Astrocyte (in vitro differentiated cells and primary cell): ENCODE measurements around the gene FUT1. TPM values are rescaled to one million over a fixed set of nuclear protein-coding genes. Genes with fewer than 3 reads are reported as not detected.

Experiments
- DNase-seq: peaks from one replicate; pipeline ENCODE4 v3.0.0-alpha.2; 2010; ENCODE audit warnings: low read depth
- FAIRE-seq: peaks from 2 replicates; lab custom pipeline; 2011; peaks lifted over from hg19 to GRCh38; lab: Jason Lieb, UNC
- H2AFZ ChIP-seq: 2 replicates; pipeline ENCODE4 v1.6.0; 2012; ENCODE audit warnings: low read depth, low read length, inconsistent platforms
- H3K27ac ChIP-seq: 2 replicates; pipeline ENCODE4 v1.5.1; 2011; ENCODE audit warnings: low read depth, low read length, inconsistent platforms
- H3K27me3 ChIP-seq: 2 replicates; pipeline ENCODE4 v1.6.0; 2011; ENCODE audit warnings: low read length, inconsistent platforms; ENCODE audit not compliant: insufficient read depth
- H3K36me3 ChIP-seq: 2 replicates; pipeline ENCODE4 v1.5.1; 2011; ENCODE audit warnings: low read length, inconsistent platforms; ENCODE audit not compliant: insufficient read depth
- H3K4me1 ChIP-seq: 2 replicates; pipeline ENCODE4 v1.5.1; 2011; ENCODE audit warnings: low read length, inconsistent platforms; ENCODE audit not compliant: insufficient read depth
- H3K4me2 ChIP-seq: 2 replicates; pipeline ENCODE4 v1.6.0; 2012; ENCODE audit warnings: low read length, inconsistent platforms
- H3K4me3 ChIP-seq: 2 replicates; pipeline ENCODE4 v1.5.1; 2011; ENCODE audit warnings: low read depth, mild to moderate bottlenecking, low read length, inconsistent platforms; ENCODE audit not compliant: insufficient read depth
- H3K79me2 ChIP-seq: 2 replicates; pipeline ENCODE4 v1.6.0; 2012; ENCODE audit warnings: mild to moderate bottlenecking, low read length, inconsistent platforms; ENCODE audit not compliant: insufficient read depth
- H3K9ac ChIP-seq: 2 replicates; pipeline ENCODE4 v1.6.0; 2012; ENCODE audit warnings: mild to moderate bottlenecking, low read length, inconsistent platforms
- H3K9me3 ChIP-seq: 2 replicates; pipeline ENCODE4 v1.5.1; 2012; ENCODE audit warnings: low read depth, mild to moderate bottlenecking, low read length, inconsistent platforms; ENCODE audit not compliant: insufficient read depth
- H4K20me1 ChIP-seq: 2 replicates; pipeline ENCODE4 v1.6.0; 2012; ENCODE audit warnings: low read length, inconsistent platforms; ENCODE audit not compliant: insufficient read depth
- H3K27ac Mint-ChIP-seq: one replicate; pipeline ENCODE4 v1.8.0; 2021; ENCODE audit warnings: mild to moderate bottlenecking, mixed read lengths; ENCODE audit not compliant: unreplicated experiment
- H3K27me3 Mint-ChIP-seq: one replicate; pipeline ENCODE4 v1.8.0; 2021; ENCODE audit warnings: low read depth, mixed read lengths; ENCODE audit not compliant: unreplicated experiment
- H3K36me3 Mint-ChIP-seq: one replicate; pipeline ENCODE4 v1.8.0; 2021; ENCODE audit warnings: low read depth, mixed read lengths; ENCODE audit not compliant: unreplicated experiment
- H3K4me1 Mint-ChIP-seq: one replicate; pipeline ENCODE4 v1.8.0; 2021; ENCODE audit warnings: low read depth, mixed read lengths; ENCODE audit not compliant: unreplicated experiment
- H3K4me3 Mint-ChIP-seq: one replicate; pipeline ENCODE4 v1.8.0; 2021; ENCODE audit warnings: mild to moderate bottlenecking, moderate library complexity, mixed read lengths; ENCODE audit not compliant: unreplicated experiment
- H3K9me3 Mint-ChIP-seq: one replicate; pipeline ENCODE4 v1.8.0; 2021; ENCODE audit warnings: mild to moderate bottlenecking, mixed read lengths; ENCODE audit not compliant: unreplicated experiment
- EZH2 ChIP-seq: IDR thresholded peaks from 2 replicates; pipeline ENCODE4 v1.6.1; 2012; ENCODE audit warnings: mild to moderate bottlenecking, low read length, inconsistent platforms; ENCODE audit not compliant: insufficient read depth
- total RNA-seq: library from RNA; stranded (reverse); gene quantifications from 2 replicates; pipeline ENCODE4 v1.2.1, GENCODE V29; 2021
- TF ChIP-seq, protein P1 (sequence below): IDR thresholded peaks from 2 replicates; pipeline ENCODE4 v1.5.1; 2011; ENCODE audit warnings: low read depth, mild to moderate bottlenecking, inconsistent platforms, low read length, moderate library complexity; ENCODE audit not compliant: insufficient read depth

The FUT1 gene
- total RNA-seq, 1 donor from 2014 or later = 0.91 TPM

DNA sequence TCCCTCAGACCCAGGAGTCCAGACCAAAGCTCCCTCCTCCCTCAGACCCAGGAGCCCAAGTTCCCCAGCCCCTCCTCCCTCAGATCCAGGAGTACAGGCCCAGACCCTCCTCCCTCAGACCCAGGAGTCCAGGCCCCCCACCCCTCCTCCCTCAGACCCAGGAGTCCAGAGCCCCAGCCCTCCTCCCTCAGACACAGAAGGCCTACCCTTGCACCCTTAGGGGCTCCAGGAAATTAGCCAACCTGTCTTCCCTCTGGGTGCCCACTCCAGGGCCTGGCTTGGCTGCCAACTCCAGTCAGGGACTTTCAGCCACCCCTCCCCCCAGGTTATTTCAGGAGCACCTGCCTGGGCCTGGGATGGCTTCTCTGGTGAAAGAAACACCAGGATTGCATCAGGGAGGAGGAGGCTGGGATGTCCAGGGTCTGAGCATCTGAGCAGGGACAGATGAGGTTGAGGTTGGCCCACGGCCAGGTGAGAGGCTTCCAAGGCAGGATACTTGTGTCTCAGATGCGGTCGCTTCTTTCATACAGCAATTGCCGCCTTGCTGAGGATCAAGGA, 2.7 kb upstream of the FUT1 start, which contains the start of gene FGF21:
Gene FGF21, plus strand, starts transcription at position 441 of the 558 bp plus-strand sequence. CDS start 713 bp downstream, outside the sequence.
- Histone ChIP-seq H3K9ac (no peak within 1 kb of the TSS), H3K79me2 (no peaks in the 10 kb centered on the region), H3K27ac (no peak within 1 kb of the TSS), H3K27me3 (peaks cover 20% of the 10 kb centered on the region), H4K20me1 (no peaks in the 10 kb centered on the region), H3K36me3 (no peaks in the 10 kb centered on the region), H2AFZ (no peak within 1 kb of the TSS), H3K4me1 (peaks cover 9% of the 10 kb centered on the region), H3K4me3 (no peak within 1 kb of the TSS), H3K4me2 (no peak within 1 kb of the TSS), H3K9me3 (no peaks in the 10 kb centered on the region)
- Mint-ChIP-seq H3K27me3 (peaks cover 36% of the 10 kb centered on the region), H3K36me3 (no peaks in the 10 kb centered on the region), H3K9me3 (no peaks in the 10 kb centered on the region), H3K4me1 (peaks cover 3% of the 10 kb centered on the region), H3K27ac (peak within 1 kb of the TSS; percentile 81), H3K4me3 (no peak within 1 kb of the TSS)
- TF ChIP-seq, protein P1, sequence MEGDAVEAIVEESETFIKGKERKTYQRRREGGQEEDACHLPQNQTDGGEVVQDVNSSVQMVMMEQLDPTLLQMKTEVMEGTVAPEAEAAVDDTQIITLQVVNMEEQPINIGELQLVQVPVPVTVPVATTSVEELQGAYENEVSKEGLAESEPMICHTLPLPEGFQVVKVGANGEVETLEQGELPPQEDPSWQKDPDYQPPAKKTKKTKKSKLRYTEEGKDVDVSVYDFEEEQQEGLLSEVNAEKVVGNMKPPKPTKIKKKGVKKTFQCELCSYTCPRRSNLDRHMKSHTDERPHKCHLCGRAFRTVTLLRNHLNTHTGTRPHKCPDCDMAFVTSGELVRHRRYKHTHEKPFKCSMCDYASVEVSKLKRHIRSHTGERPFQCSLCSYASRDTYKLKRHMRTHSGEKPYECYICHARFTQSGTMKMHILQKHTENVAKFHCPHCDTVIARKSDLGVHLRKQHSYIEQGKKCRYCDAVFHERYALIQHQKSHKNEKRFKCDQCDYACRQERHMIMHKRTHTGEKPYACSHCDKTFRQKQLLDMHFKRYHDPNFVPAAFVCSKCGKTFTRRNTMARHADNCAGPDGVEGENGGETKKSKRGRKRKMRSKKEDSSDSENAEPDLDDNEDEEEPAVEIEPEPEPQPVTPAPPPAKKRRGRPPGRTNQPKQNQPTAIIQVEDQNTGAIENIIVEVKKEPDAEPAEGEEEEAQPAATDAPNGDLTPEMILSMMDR = no peak
- no peak for TF ChIP-seq EZH2
- DNase-seq (no peak), FAIRE-seq (no peak)

DNA sequence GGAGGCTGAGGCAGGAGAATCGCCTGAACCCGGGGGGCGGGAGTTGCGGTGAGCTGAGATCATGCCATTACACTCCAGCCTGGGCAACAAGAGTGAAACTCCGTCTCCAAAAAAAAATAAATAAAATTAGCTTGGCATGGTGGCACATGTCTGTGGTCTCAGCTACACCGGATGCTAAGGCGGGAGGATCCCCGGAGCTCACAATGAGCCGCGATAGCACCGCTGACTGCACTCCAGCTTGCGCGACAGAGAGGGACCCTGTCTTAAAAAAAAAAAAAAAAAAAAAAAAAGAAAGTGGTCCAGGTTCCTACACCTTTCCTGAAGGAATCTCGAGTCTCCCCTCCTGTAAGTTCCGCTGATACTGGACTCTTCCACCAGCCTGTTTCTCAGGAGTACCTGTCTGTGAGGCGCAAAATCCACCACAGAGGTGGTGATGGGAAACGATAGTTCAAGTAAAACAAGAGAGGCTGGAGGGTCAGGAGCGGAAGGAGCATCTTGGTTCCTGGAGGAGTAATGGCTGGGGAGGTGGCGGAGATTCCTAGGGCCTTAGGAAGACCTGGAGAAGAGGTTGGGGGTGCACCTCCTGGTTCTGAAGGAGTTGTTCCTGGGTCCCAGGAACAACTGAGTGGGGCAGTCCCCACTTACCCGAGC, 471 bp downstream of the FUT1 start:
- Mint-ChIP-seq H3K27ac (no peak overlapping the region), H3K27me3 (peaks cover 32% of the 10 kb centered on the region), H3K4me1 (peaks cover 3% of the 10 kb centered on the region), H3K9me3 (no peaks in the 10 kb centered on the region), H3K36me3 (no peaks in the 10 kb centered on the region), H3K4me3 (peak overlapping the region; percentile 66)
- Histone ChIP-seq H3K27ac (no peak overlapping the region), H4K20me1 (no peaks in the 10 kb centered on the region), H3K36me3 (no peaks in the 10 kb centered on the region), H3K4me3 (peak overlapping the region; percentile 33), H3K9me3 (no peaks in the 10 kb centered on the region), H2AFZ (peak overlapping the region; percentile 58), H3K4me1 (peaks cover 9% of the 10 kb centered on the region), H3K9ac (no peak overlapping the region), H3K79me2 (no peaks in the 10 kb centered on the region), H3K4me2 (peak overlapping the region; percentile 81), H3K27me3 (peaks cover 21% of the 10 kb centered on the region)
- no peak for FAIRE-seq
- TF ChIP-seq, protein P1 = no peak
- TF ChIP-seq EZH2 = no peak
- DNase-seq = no peak
